Fibroblast of skin of right quadriceps (primary cell): ENCODE data around the gene FUNDC2.

Experiments
- DNase-seq: peaks from one replicate; pipeline ENCODE4 v3.0.0-alpha.2; 2013

FUNDC2 gene

GRCh38 chrX:155070975-155071693 lies 44.5 kb downstream of the FUNDC2 start, which contains the start of the genes BRCC3, CMC4 and MTCP1:
TSS of gene BRCC3 (plus strand) at chrX:155071508. CDS start at chrX:155071528, 20 bp downstream.
TSS of gene CMC4 (minus strand) at chrX:155071136. CDS start at chrX:155064023, 7,113 bp downstream.
TSS of gene MTCP1 (minus strand) at chrX:155071136. CDS start at chrX:155066010, 5,126 bp downstream.
- peak; percentile 75 for DNase-seq

GRCh38 chrX:155071694-155072280 lies 45.1 kb downstream of the FUNDC2 start:
- peak; percentile 2 for DNase-seq

- peak; percentile 15 for DNase-seq
Observed at GRCh38 chrX:155086202-155086840, 59.7 kb downstream of the FUNDC2 start.

- no peak for DNase-seq
Observed at GRCh38 chrX:155086961-155087735, 60.5 kb downstream of the FUNDC2 start.

DNA sequence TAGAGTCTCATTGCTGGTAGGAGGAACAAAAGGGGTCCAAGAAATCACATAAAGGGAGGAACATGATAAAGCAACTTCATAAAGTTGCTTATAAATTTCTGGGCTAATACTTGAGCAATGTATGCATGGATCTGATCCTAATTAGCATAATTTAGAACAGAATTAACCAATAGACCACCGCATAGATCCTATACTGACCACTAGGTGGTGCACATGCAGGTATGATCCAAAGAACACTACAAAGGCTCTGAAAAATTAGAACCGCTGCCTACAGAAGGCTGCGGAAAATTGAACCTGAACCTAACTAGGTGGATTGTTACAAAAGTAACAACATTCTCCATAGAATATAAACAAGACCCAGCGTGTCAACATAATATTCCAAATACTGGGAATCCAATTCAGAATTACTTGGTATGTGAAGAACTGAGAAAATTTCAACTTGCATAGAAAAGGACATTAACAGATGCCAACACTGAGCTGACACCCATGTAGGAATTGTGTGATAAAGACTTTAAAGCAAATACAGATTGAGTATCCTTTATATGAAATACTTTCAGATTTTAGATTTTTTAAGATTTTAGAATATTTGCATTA lies 67.9 kb downstream of the FUNDC2 start:
- DNase-seq = peak; percentile 20

- no peak for DNase-seq
Observed at GRCh38 chrX:155105919-155106318, 79.3 kb downstream of the FUNDC2 start.

GRCh38 chrX:155108427-155108826 lies 81.8 kb downstream of the FUNDC2 start:
- no peak for DNase-seq
